GM18907 (cell line): ENCODE results near the gene SERINC5.
"Not testable (repeated sequence)": the region's sequence is repeated elsewhere in the genome, so short reads cannot be mapped to it uniquely, and the experiment has no call there.

Experiments used
- ATAC-seq: cut with Tn5 transposase; IDR thresholded peaks from one replicate; pipeline ENCODE4 v1.9.1; 2021; ENCODE audit warnings: mild to moderate bottlenecking, moderate library complexity; ENCODE audit not compliant: unreplicated experiment

Gene SERINC5

GRCh38 chr5:80181618-80182211 is 74.1 kb downstream of the SERINC5 start:
- no peak for ATAC-seq

GRCh38 chr5:80177236-80177635 is 78.6 kb downstream of the SERINC5 start:
- no peak for ATAC-seq

- ATAC-seq, result no peak
Observed at GRCh38 chr5:80175337-80175736, 80.5 kb downstream of the SERINC5 start.

- no peak for ATAC-seq
Observed at GRCh38 chr5:80174790-80175189, 81.1 kb downstream of the SERINC5 start.

GRCh38 chr5:80172067-80172695 is 83.7 kb downstream of the SERINC5 start:
- ATAC-seq, result no peak

GRCh38 chr5:80170117-80170535 is 85.7 kb downstream of the SERINC5 start:
- ATAC-seq, result no peak

GRCh38 chr5:80168388-80169028 is 87.3 kb downstream of the SERINC5 start:
- no peak for ATAC-seq

GRCh38 chr5:80165452-80165851 is 90.4 kb downstream of the SERINC5 start:
- no peak for ATAC-seq

- ATAC-seq, result no peak
Observed at GRCh38 chr5:80161165-80161564, 94.7 kb downstream of the SERINC5 start.

- no peak for ATAC-seq
Observed at GRCh38 chr5:80160242-80160641, 95.6 kb downstream of the SERINC5 start.

GRCh38 chr5:80159133-80159815 is 96.6 kb downstream of the SERINC5 start:
- ATAC-seq, result no peak

GRCh38 chr5:80156156-80156555 is 99.7 kb downstream of the SERINC5 start:
- ATAC-seq, result no peak

- ATAC-seq, result no peak
Observed at GRCh38 chr5:80154749-80155148, 101.1 kb downstream of the SERINC5 start.

GRCh38 chr5:80154289-80154688 is 101.6 kb downstream of the SERINC5 start:
- not testable (repeated sequence) for ATAC-seq

GRCh38 chr5:80153586-80154126 is 102.2 kb downstream of the SERINC5 start:
- no peak for ATAC-seq

GRCh38 chr5:80152778-80153177 is 103.1 kb downstream of the SERINC5 start:
- ATAC-seq, result no peak

- no peak for ATAC-seq
Observed at GRCh38 chr5:80151890-80152289, 104.0 kb downstream of the SERINC5 start.

- no peak for ATAC-seq
Observed at GRCh38 chr5:80150731-80151130, 105.1 kb downstream of the SERINC5 start.

GRCh38 chr5:80149161-80149609 is 106.7 kb downstream of the SERINC5 start:
- no peak for ATAC-seq

- ATAC-seq, result no peak
Observed at GRCh38 chr5:80147119-80147815, 108.6 kb downstream of the SERINC5 start.

GRCh38 chr5:80146046-80146445 is 109.8 kb downstream of the SERINC5 start:
- no peak for ATAC-seq
